ENCODE results near the gene PTPRN2.

DNA sequence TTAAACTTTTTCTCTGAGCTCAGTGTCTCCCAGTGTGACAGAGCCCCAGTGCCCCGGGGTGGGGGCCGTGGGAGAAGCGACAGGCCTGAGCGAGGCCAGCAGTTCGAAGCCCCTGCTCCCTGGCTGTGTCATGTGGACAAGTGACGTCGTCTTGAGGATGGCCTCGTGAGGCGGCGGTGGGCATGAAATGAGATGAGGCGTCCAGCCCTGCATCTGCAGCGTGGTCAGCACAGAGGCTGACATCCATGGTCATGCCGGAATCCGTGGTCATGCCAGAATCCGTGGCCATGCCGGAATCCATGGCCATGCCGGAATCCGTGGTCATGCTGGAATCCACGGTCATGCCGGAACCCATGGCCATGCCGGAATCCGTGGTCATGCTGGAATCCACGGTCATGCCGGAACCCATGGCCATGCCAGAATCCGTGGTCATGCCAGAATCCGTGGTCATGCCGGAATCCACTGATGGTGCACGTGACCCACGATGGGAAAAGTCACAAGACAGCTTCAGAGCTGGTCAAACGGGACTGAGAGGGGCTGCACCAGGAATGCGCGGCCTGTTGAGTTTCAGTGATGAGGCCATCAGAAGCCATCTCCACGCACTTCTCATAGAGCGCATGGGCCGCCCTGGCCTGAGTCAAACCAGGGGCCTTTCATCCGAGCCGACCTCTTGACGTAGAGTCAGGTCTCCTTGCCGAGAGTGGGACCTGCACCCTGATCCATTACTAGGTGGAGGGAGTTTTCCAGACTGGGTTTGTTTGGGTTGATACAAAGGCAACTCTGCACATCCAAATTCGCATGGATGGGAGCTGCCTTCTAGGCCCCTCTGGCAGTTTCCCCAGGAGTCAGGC lies 342.5 kb downstream of the PTPRN2 start:
- TF ChIP-seq CTCF (conservative IDR thresholded peaks at IDR 0.05) (no peak), EZH2 (IDR thresholded peaks at IDR 0.05; ENCODE audit: low read depth) (no peak)

All from PC-9 (cell line).